Right atrium auricular region (tissue), 2 donors: ENCODE measurements around the gene IFNLR1. TPM values are rescaled to one million over a fixed set of nuclear protein-coding genes. Genes with fewer than 3 reads are reported as not detected.
A peak's percentile ranks its signal among the peaks of the same experiment; 100 is the strongest.

Experiments
- DNase-seq: peaks from one replicate; pipeline ENCODE4 v3.0.0-alpha.2; 2019; ENCODE audit warnings: low spot score
- H3K27ac ChIP-seq, 2 donors: fragments of 200-600 bp; sonication (generic); 1 replicate in 1 of 2; 2 replicates in 1 of 2; pipeline ENCODE4 v1.5.1; 2016 to 2019
- H3K27me3 ChIP-seq, 2 donors: fragments of 200-600 bp; sonication (generic); one replicate each; pipeline versions ENCODE4 v1.5.1 to v1.6.0; 2017 to 2019
- H3K36me3 ChIP-seq: fragments of 200-600 bp; sonication (generic); one replicate; pipeline ENCODE4 v1.5.1; 2016
- H3K4me1 ChIP-seq, 2 donors: fragments of 200-600 bp; sonication (generic); one replicate each; pipeline versions ENCODE4 v1.5.1 to v1.6.0; 2017 to 2019
- H3K4me3 ChIP-seq, 2 donors: fragments of 200-600 bp; sonication (generic); 1 replicate in 1 of 2; 2 replicates in 1 of 2; pipeline ENCODE4 v1.5.1; 2017 to 2019; ENCODE audit warnings: mild to moderate bottlenecking in 1 of 2, moderate library complexity in 1 of 2
- H3K9me3 ChIP-seq, 2 donors: fragments of 200-600 bp; sonication (generic); one replicate each; pipeline ENCODE4 v1.5.1; 2019
- CTCF ChIP-seq, 2 donors: fragments of 200-600 bp; sonication (generic); IDR thresholded peaks; one replicate each; pipeline ENCODE4 v1.5.1; 2019; ENCODE audit warnings: antibody characterized with exemption in 2 of 2
- total RNA-seq, 2 donors: library from RNA; depleted of rRNA; stranded (reverse); fragments of >200 nt; gene quantifications; one replicate each; pipeline ENCODE4 v1.1.0, GENCODE V29; 2016

The IFNLR1 gene
- 1 to 10 TPM; 3.7 to 6.2 TPM for total RNA-seq

- TF ChIP-seq CTCF (IDR thresholded peaks at IDR 0.05) = no peak
- H3K9me3 ChIP-seq = no peaks in the 10 kb centered on the region
- no peak for DNase-seq
- no peaks in the 10 kb centered on the region for H3K36me3 ChIP-seq
- peaks cover 0 to 16% of the 10 kb centered on the region in 2 donors for H3K4me1 ChIP-seq
- H3K27me3 ChIP-seq = no peaks in the 10 kb centered on the region
- peak within 1 kb of the TSS; percentile 42 to 58 for H3K4me3 ChIP-seq
- peak within 1 kb of the TSS; percentile 67 to 75 for H3K27ac ChIP-seq
Measured at GRCh38 chr1:24186993-24187790, at the start of gene IFNLR1. Gene IFNLR1 (minus strand): TSS chr1:24187289. CDS start chr1:24187248, 41 bp downstream.

DNA sequence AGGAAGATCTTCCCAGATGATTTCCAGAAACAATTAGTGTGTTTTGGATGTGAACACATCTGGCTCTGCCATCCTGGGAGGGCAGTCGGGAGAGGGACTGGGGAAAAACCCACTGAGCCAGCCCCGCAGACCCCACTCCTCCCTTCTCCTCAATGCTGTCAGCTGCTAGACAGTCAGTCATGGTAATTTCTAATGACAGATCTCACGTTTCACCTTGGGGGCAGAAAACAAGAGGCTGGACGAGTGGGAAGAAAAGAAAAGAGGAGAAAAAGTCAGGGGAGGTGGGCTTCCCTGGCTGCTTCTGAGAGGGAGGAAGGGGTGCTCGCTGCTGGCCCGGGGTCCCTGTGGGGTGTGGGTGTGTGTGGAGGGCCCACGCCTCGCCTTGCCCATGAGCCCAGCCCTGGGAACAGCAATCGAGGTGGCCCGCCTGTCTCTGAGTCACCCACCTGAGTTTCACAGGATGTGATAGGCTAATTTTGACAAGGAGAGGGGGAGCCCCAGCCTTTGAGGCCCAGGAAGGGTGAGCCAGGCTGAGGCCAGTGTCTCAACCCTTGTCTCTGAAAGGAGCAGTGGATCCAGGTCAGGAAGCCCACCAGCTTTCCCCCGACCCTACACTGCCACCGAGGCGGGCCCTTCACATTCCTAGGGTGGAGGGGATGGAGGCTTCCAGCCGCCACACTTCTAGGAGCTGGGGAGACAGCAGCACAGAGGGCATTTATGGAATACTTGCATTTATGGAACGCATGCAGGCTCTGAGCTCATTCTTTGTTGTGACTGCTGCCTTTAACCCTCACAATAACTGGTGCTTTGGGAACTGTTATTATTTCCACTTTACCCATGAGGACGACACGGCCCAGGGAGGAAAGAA is 49.1 kb upstream of the IFNLR1 start:
- Histone ChIP-seq H3K9me3 (no peaks in the 10 kb centered on the region), H3K27ac (no peak overlapping the region), H3K4me3 (no peak overlapping the region), H3K36me3 (no peaks in the 10 kb centered on the region), H3K4me1 (no peaks in the 10 kb centered on the region), H3K27me3 (no peaks in the 10 kb centered on the region)
- no peak for TF ChIP-seq CTCF (IDR thresholded peaks at IDR 0.05)
- no peak for DNase-seq

- no peak for DNase-seq
- Histone ChIP-seq H3K27ac (no peak overlapping the region), H3K9me3 (no peaks in the 10 kb centered on the region), H3K36me3 (no peaks in the 10 kb centered on the region), H3K27me3 (no peaks in the 10 kb centered on the region), H3K4me3 (no peak overlapping the region), H3K4me1 (no peaks in the 10 kb centered on the region)
- TF ChIP-seq CTCF (IDR thresholded peaks at IDR 0.05) = no peak
Measured at GRCh38 chr1:24233684-24234600, 46.9 kb upstream of the IFNLR1 start.

GRCh38 chr1:24231701-24232100 is 44.6 kb upstream of the IFNLR1 start:
- no peak for DNase-seq
- Histone ChIP-seq H3K4me1 (no peaks in the 10 kb centered on the region), H3K27ac (no peak overlapping the region), H3K27me3 (no peaks in the 10 kb centered on the region), H3K4me3 (no peak overlapping the region), H3K9me3 (no peaks in the 10 kb centered on the region), H3K36me3 (no peaks in the 10 kb centered on the region)
- no peak for TF ChIP-seq CTCF (IDR thresholded peaks at IDR 0.05)

- Histone ChIP-seq H3K36me3 (no peaks in the 10 kb centered on the region), H3K27ac (no peak overlapping the region), H3K9me3 (no peaks in the 10 kb centered on the region), H3K4me1 (no peaks in the 10 kb centered on the region), H3K27me3 (no peaks in the 10 kb centered on the region), H3K4me3 (no peak overlapping the region)
- DNase-seq = no peak
- TF ChIP-seq CTCF (IDR thresholded peaks at IDR 0.05) = no peak
Measured at GRCh38 chr1:24228311-24228710, 41.2 kb upstream of the IFNLR1 start.
